SW 1271 (cell line): ENCODE data around the gene PTPRN2.

ENCODE experiments used
- DNase-seq, 2 experiments: peaks; one replicate each; lab custom pipeline; 2025; lab: John Stamatoyannopoulos, UW

The PTPRN2 gene

DNA sequence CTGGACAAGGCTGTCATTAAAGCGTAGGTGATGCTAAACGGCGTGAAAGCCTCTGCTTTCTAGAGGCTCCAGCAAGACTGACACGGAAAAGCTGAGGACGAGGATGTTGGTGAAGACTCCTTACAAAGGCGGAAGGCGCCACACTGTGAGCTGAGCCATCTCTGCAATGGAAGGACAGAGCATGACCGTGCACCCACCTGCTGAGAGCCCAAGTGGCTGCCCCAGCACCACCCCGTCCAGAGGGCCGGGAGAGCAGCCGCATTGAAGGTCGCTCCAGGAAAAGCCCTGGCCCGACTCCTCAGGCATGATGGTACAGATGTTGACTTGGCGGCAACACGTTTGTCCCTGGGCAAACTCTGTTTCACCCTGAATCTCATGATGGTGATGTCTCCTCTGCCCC is 758.1 kb downstream of the PTPRN2 start:
- no peak for DNase-seq

DNA sequence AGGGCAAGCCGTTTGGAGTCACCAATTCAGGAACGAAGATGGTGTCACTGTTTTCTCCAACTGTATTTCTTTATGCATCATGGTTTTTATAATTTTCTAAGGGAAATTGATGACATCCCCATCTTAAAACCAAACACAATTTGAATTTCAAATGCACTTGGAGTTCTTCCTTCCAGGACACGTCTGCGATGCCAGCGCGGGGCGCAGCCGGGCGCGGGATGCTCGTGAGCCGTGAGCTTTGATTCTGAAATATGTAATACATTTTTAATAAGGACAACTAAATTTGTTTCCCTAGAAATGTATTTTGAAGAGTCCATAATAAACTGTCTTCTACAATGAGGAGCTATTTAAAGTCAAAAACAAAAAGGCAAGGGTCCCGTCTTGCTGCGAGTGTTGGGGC is 758.7 kb downstream of the PTPRN2 start:
- DNase-seq = no peak

GRCh38 chr7:157828190-157828589 is 759.4 kb downstream of the PTPRN2 start:
- no peak for DNase-seq

DNA sequence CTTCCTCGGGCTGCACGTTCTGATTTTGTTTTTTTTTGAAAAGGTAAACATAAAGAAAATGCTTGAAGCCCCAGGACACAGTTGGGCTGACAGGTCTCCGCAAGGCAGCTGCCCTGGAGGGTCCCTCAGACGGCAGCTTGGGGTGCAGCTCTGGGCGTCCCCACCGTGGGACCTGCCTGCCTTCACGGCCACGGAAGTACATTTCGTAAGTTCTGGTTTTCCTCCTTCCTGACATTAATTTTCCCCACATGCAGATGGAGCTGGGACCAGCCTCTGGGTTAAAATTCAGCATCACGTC is 759.8 kb downstream of the PTPRN2 start:
- DNase-seq = no peak

DNA sequence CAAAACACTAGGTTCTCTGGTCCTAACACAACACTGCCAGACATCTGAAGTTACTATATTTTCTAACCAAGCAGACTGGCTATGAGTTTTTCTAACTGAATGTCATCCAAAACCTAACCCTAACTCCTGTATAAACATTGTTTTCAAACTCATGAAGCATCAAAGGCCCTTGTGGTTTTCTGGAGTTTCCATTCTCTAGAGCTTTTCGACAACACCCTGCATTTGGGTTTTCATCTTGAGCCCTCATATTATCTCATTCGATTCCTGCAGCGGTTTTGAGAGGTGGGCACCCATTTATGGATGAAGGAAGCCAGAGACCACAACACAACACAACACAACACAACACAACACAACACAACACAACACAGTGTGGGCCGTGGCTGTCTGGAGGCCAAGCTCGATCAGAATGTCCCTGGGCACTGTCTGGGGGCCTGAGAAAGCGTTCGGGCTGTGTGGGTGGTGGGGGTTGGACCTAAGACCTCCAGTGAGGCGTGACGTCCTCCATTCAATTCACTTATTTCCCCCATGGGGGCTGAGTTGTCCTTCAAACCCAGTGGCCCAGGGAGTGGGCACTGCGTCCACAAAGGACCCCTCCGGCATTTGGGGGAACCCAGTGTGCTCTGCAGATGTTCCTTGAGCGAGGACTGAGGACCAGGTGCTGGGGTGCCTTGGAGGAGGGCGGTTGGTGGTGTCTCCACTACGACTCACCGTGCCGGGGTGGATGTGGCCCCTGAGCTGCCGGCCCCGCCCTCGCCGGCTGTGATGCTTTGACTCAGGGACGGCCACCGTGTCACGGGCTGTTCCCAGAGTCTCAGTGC is 760.4 kb downstream of the PTPRN2 start:
- DNase-seq = no peak

DNA sequence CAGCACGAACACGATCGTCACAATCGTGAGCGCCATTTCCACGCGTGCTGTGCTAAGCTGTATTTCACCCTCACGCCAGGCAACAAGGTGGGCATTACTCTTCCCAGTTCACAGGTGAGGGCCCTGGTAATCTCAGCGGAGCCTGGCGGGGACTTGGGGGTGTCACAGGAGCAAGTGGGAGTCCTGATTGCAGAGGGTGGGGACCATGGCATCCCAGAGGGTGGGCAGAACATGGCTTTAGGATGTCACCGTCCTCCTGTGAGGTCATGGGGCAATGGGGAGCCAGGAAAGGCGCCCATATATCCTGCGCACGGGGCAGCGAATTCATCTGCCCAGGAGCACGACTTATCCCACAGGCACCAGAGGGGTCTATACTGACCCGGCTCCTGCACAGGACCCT is 761.1 kb downstream of the PTPRN2 start:
- DNase-seq = no peak

GRCh38 chr7:157825325-157825724 is 762.3 kb downstream of the PTPRN2 start:
- DNase-seq = no peak

GRCh38 chr7:157824819-157825121 is 762.9 kb downstream of the PTPRN2 start:
- no peak for DNase-seq

DNA sequence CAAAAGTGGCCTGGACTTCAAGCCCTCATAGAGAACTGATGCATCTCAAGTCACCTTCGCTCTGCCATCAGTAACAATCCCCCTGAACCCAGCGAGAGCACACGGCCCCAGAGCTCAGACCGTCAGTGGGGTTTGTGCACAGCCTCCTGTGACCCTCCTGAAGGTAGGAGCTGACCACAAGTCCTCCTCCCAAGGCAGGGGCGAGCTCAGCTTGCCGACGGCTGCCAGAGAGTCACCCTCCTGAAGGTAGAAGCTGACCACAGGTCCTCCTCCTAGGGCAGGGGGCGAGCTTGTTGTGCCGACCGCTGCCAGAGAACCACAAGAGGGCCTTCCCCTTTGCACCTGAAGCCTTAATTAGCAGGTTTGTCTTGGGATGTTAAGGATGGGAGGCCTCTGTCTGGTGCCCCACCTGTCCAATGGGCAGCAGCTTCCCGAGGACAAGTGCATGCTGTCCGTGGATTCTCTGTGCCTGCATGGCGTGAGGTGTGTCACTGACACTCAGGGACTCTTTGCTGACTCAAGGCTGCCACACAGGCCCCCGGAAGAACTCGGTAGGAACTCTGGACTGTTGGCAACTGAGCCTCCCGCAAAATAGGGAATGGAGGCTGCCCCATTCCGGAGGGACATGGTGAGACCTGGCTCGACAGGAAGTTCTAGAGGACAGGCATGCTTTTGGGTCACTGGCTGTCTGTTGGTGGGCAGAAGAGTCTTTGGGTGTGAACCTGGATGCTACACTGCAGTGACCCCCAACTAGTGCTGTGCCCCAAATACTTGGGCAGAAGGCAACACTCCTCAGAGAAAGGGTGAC is 763.4 kb downstream of the PTPRN2 start:
- no peak for DNase-seq

DNA sequence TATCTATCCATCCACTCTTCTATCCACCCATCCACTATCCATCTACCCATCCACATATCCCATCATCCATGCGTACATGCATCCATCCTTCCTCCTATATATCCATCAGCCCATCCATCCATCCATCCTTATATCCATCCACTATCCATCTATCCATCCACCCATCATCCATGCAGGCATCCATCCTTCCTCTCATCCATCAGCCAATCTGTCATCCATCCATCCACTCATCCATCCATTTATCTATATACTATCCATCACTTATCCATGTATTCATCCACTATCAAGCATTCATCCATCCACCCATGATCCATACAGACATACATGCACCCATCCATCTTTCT is 765.0 kb downstream of the PTPRN2 start:
- DNase-seq = no peak

GRCh38 chr7:157821959-157822687 is 765.5 kb downstream of the PTPRN2 start:
- no peak for DNase-seq

DNA sequence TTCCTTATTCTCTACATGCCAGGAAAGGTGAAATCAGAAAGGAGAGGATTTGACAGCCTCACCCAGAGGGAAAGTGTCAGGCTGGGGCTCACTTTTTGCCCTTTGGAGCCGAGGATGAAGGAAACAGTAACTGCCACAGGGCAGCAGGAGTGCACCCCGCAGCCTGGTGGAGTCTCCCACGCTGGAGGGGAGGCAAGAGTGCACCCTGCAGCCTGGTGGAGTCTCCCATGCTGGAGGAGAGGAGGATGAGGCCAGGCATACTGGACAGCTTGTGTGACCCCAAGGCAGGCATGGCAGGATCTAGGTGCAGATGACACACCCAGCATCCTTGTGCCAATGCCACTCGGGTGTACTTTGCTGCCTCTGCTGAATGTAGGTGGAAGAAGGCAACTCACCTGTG is 766.8 kb downstream of the PTPRN2 start:
- no peak for DNase-seq

DNA sequence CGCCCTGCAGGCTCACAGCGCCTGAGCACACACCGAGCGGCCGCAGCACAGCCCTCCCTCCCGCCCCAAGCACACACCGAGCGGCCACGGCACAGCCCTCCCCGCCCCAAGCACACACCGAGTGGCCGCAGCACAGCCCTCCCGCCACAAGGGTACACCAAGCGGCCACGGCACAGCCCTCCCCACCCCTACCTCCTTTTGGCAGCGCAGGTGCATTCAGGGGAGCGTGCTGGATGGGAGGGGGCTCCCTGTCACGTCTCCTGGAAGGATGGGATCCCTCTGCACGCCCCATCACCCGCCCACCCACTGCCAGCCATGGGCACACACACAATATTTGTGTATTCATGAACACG is 768.2 kb downstream of the PTPRN2 start:
- DNase-seq = no peak

DNA sequence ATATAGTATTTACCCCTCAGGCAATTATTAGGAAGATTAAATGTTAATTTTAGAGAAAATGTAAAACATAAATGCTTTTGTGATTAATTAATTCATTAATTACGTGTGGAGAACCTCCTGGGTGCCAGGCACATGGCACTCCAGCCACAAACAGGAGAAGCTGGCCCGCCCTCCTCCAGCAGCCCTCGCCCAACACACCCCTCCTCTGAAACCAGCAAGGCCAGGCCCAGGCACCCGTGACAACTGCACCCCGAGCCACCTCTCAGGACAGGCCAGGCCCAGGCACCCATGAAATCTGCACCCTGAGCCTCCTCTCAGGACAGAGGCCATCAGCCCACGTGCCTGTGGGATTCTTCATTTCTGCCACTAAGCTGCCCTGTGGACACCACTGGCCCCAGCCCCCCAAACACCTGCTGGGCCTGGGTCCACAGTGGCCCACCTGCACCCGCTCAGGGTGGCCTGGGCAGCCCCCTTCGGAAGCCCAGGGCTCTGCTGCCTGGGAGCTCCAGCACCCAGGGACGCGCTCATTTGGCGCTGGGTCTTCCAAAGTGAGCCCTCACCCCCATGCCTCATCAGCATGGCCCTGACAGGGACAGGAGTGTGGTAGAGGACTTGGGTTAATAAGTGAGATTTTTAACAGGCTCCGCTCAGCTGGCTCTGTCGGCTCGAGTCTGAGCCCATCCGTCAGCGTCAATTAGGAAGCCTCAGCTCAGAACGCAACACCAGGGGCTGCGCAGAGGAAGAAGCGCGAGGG is 768.7 kb downstream of the PTPRN2 start:
- DNase-seq = no peak

DNA sequence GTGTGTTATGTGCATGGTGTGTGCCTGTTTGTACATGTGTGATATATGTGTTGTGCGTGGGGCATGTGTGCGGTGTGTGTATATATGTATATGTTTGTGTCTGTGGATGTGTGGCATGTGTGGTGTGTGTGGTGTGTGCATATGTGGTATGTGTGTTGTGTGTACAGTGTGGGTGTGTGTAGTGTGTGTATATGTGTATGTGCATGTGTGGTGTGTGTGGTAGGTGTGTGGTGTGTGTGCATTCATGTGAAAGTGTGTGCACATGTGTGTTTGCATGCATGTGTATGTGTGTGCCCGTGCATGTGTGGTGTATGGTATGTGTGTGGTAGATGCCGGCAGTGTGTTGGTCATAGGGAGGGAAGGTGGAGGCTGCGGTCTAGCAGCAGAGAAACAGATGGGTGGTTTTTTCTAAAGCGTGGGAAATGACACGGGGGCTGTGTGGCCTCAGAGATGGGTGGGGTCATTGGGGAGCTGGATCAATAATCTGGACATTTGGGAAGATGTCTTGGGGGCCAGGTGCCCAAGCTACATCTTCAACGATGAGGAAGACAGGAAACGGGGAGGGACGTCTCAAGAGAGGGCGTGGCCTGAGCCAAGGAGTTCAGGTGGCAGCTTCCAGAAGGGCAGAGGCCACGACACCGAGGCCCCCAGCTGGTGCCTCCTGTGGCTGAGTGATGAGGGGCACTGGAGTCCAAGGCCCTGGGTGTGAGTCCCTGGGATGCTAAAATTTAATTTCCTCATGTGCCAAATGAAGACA is 769.5 kb downstream of the PTPRN2 start:
- no peak for DNase-seq

DNA sequence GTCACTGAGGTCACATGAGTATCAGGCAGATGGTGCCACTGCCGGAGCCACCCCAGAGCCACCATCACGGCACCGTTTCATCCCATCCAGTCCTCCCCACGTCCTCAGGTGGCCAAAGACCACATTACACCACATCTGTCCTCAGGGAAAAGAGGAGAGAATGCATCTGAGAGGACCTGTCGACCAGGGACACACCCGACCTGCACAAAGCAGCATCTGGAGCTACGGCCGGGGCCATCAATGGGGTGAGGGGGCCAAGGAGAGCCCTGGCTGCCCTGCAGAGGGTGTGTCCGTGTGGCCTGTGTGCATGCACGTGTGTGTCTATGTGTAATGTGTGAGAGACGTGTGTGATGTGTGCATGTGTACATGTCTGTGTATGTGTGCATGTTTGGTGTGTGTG is 770.2 kb downstream of the PTPRN2 start:
- no peak for DNase-seq

- no peak for DNase-seq
Measured at GRCh38 chr7:157816526-157817250, 770.9 kb downstream of the PTPRN2 start.

GRCh38 chr7:157816086-157816485 is 771.5 kb downstream of the PTPRN2 start:
- DNase-seq = no peak

GRCh38 chr7:157815706-157816022 is 772.0 kb downstream of the PTPRN2 start:
- no peak for DNase-seq

GRCh38 chr7:157814931-157815705 is 772.5 kb downstream of the PTPRN2 start:
- DNase-seq = no peak
